GM12878 (cell line): ENCODE results near the gene CTRL.

ENCODE experiments used
- HDAC2 ChIP-seq: fragments of 200-600 bp; sonication (generic); IDR thresholded peaks from 2 replicates; pipeline ENCODE4 v1.6.1; 2017
- POLR2AphosphoS5 ChIP-seq: IDR thresholded peaks from 2 replicates; pipeline ENCODE4 v1.6.1; 2011; ENCODE audit warnings: mild to moderate bottlenecking, low read length, inconsistent platforms
- TF ChIP-seq, protein P1 (sequence below), 3 experiments: IDR thresholded peaks in 2 of 3; conservative IDR thresholded peaks in 1 of 3; 2 replicates each; pipeline ENCODE4 v1.5.1; 2011; ENCODE audit warnings: low read depth in 3 of 3, low read length in 3 of 3, mild to moderate bottlenecking in 3 of 3, control low read depth in 2 of 3, moderate library complexity in 2 of 3, inconsistent platforms in 1 of 3, mixed read lengths in 1 of 3; ENCODE audit not compliant: control insufficient read depth in 2 of 3, insufficient read depth in 1 of 3; ENCODE audit errors: extremely low read depth in 1 of 3

DNA sequence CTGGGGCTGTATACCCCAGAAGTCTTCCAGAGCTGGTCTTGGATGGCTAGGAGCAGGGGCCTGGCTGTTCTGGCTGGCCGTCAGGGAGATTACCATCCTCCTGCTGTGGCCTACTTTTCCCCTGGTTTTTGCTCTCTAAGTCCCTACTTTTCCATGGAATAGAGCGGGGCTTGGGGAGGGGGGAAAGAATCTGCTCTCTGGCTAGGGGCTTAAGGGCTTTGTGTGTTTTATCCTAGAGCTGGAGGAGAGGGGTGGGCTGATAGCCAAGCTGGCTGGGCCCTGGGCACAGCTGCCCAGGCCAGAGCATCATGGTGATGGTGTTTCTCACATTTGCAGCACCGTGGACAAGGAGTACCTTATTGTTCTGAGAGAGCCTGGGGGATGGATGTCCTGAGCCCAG lies 43.3 kb downstream of the CTRL start:
- no peak for TF ChIP-seq POLR2AphosphoS5
- TF ChIP-seq HDAC2: no peak
- TF ChIP-seq, protein P1, sequence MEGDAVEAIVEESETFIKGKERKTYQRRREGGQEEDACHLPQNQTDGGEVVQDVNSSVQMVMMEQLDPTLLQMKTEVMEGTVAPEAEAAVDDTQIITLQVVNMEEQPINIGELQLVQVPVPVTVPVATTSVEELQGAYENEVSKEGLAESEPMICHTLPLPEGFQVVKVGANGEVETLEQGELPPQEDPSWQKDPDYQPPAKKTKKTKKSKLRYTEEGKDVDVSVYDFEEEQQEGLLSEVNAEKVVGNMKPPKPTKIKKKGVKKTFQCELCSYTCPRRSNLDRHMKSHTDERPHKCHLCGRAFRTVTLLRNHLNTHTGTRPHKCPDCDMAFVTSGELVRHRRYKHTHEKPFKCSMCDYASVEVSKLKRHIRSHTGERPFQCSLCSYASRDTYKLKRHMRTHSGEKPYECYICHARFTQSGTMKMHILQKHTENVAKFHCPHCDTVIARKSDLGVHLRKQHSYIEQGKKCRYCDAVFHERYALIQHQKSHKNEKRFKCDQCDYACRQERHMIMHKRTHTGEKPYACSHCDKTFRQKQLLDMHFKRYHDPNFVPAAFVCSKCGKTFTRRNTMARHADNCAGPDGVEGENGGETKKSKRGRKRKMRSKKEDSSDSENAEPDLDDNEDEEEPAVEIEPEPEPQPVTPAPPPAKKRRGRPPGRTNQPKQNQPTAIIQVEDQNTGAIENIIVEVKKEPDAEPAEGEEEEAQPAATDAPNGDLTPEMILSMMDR (IDR thresholded peaks at IDR 0.05 in 2 of 3, conservative IDR thresholded peaks at IDR 0.05 in 1 of 3; ENCODE audit: control insufficient read depth in 2 of 3, extremely low read depth in 1 of 3, insufficient read depth in 1 of 3, low read depth in 3 of 3, low read length in 3 of 3): no peak
